DND-41 (cell line): ENCODE measurements around the gene ENTPD3.

Source experiments
- ATAC-seq: fragments of 200-7000 bp; cut with Tn5 transposase; 3 replicates; pipeline ENCODE4 v1.9.1; 2021; ENCODE audit warnings: low read depth; ENCODE audit not compliant: insufficient read depth
- DNase-seq: peaks from one replicate; pipeline ENCODE4 v3.0.0-alpha.2; 2020
- H2AFZ ChIP-seq: 2 replicates; pipeline ENCODE4 v1.6.0; 2012; ENCODE audit warnings: low read depth, low read length
- H3K27ac ChIP-seq: 2 replicates; pipeline ENCODE4 v1.5.1; 2012; ENCODE audit warnings: low read length, inconsistent platforms
- H3K27me3 ChIP-seq: fragments of 200-600 bp; sonication (generic); 2 replicates; pipeline ENCODE4 v1.6.0; 2012; ENCODE audit warnings: low read length, mild to moderate bottlenecking, inconsistent platforms; ENCODE audit not compliant: insufficient read depth, poor library complexity
- H3K36me3 ChIP-seq: 2 replicates; pipeline ENCODE4 v1.5.1; 2012; ENCODE audit warnings: low read length, inconsistent platforms; ENCODE audit not compliant: insufficient read depth
- H3K4me1 ChIP-seq: 2 replicates; pipeline ENCODE4 v1.5.1; 2012; ENCODE audit warnings: mild to moderate bottlenecking, low read length; ENCODE audit not compliant: insufficient read depth
- H3K4me2 ChIP-seq: 2 replicates; pipeline ENCODE4 v1.6.0; 2012; ENCODE audit warnings: mild to moderate bottlenecking, moderate library complexity, low read length, inconsistent platforms; ENCODE audit not compliant: insufficient read depth
- H3K4me3 ChIP-seq, 2 experiments: fragments of 200-600 bp in 1 of 2; shearing (Covaris generic) in 1 of 2; 2 replicates each; pipeline ENCODE4 v1.5.1; 2012 to 2016; ENCODE audit warnings: inconsistent platforms in 2 of 2, low read length in 2 of 2, mild to moderate bottlenecking in 2 of 2, low read depth in 1 of 2, moderate library complexity in 1 of 2
- H3K79me2 ChIP-seq: 2 replicates; pipeline ENCODE4 v1.6.0; 2012; ENCODE audit warnings: low read length, inconsistent platforms; ENCODE audit not compliant: insufficient read depth
- H3K9ac ChIP-seq: 2 replicates; pipeline ENCODE4 v1.6.0; 2012; ENCODE audit warnings: low read depth, mild to moderate bottlenecking, inconsistent platforms, low read length, moderate library complexity
- H3K9me3 ChIP-seq: 2 replicates; pipeline ENCODE4 v1.5.1; 2012; ENCODE audit warnings: low read length, moderate library complexity, mild to moderate bottlenecking, inconsistent platforms; ENCODE audit not compliant: insufficient read depth, severe bottlenecking
- H4K20me1 ChIP-seq: 2 replicates; pipeline ENCODE4 v1.6.0; 2012; ENCODE audit warnings: low read length; ENCODE audit not compliant: insufficient read depth
- EZH2 ChIP-seq: IDR thresholded peaks from 3 replicates; pipeline ENCODE4 v1.6.1; 2012; ENCODE audit warnings: borderline replicate concordance, low read depth, mild to moderate bottlenecking, moderate library complexity, low read length, inconsistent platforms; ENCODE audit not compliant: severe bottlenecking
- TF ChIP-seq, protein P1 (sequence below): IDR thresholded peaks from 2 replicates; pipeline ENCODE4 v1.5.1; 2012; ENCODE audit warnings: borderline replicate concordance, low read length, moderate library complexity, mild to moderate bottlenecking; ENCODE audit not compliant: poor library complexity, severe bottlenecking; ENCODE audit errors: extremely low read depth

Gene ENTPD3

DNA sequence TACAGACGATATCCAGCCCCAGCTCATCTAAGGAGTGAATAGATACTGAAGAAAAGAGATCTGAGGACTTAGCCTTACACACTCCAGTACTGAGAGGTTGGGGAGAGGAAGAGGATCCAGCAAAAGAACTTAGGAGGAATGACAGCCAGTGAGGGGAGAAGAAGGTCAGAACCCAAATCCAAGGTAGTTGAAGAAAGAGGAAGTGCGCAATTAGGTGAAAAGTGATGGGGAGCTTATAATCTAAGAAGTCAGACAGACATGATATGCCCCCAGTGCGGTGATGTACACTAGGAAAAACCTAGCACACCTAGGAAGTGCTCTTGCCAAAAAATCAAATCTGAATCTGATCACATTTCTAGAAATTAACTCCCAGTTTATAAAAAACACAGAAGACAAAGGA lies 20.6 kb downstream of the ENTPD3 start:
- H2AFZ ChIP-seq, result no peak overlapping the region
- H3K27ac ChIP-seq, result no peak overlapping the region
- no peak overlapping the region for H3K9ac ChIP-seq
- H3K4me2 ChIP-seq, result no peak overlapping the region
- no peaks in the 10 kb centered on the region for H3K9me3 ChIP-seq
- DNase-seq (no peak), ATAC-seq (no peak)
- no peaks in the 10 kb centered on the region for H3K79me2 ChIP-seq
- H3K4me3 ChIP-seq, result no peak overlapping the region
- TF ChIP-seq, protein P1, sequence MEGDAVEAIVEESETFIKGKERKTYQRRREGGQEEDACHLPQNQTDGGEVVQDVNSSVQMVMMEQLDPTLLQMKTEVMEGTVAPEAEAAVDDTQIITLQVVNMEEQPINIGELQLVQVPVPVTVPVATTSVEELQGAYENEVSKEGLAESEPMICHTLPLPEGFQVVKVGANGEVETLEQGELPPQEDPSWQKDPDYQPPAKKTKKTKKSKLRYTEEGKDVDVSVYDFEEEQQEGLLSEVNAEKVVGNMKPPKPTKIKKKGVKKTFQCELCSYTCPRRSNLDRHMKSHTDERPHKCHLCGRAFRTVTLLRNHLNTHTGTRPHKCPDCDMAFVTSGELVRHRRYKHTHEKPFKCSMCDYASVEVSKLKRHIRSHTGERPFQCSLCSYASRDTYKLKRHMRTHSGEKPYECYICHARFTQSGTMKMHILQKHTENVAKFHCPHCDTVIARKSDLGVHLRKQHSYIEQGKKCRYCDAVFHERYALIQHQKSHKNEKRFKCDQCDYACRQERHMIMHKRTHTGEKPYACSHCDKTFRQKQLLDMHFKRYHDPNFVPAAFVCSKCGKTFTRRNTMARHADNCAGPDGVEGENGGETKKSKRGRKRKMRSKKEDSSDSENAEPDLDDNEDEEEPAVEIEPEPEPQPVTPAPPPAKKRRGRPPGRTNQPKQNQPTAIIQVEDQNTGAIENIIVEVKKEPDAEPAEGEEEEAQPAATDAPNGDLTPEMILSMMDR, result no peak
- no peak for TF ChIP-seq EZH2
- peaks cover 3% of the 10 kb centered on the region for H3K27me3 ChIP-seq
- no peaks in the 10 kb centered on the region for H3K4me1 ChIP-seq
- H4K20me1 ChIP-seq, result no peaks in the 10 kb centered on the region
- H3K36me3 ChIP-seq, result no peaks in the 10 kb centered on the region

DNA sequence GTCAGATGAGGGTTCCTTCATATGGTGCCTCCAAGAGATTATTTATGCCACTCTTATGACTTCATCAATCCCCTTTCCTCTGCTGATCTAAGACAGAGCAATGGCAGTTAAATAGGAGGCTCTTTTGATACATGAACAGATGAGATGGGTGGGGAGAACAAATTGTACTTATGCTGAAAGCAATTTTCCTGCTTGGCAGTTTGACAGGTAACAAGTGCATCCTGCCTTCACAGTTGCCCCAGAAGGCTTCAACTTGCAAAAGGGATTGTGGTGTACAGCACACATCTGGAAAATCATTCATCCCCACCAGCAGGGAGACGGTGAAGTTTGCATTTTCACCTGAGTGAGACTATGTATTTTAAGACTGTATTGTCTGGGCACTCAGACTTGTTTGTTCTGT lies 27.3 kb downstream of the ENTPD3 start:
- no peak for DNase-seq
- Histone ChIP-seq H2AFZ (no peak overlapping the region), H3K4me1 (no peaks in the 10 kb centered on the region), H3K79me2 (no peaks in the 10 kb centered on the region), H3K9ac (no peak overlapping the region), H3K27me3 (peaks cover 3% of the 10 kb centered on the region), H3K4me2 (no peak overlapping the region), H3K36me3 (no peaks in the 10 kb centered on the region), H3K9me3 (no peaks in the 10 kb centered on the region), H3K27ac (no peak overlapping the region), H3K4me3 (no peak overlapping the region), H4K20me1 (no peaks in the 10 kb centered on the region)
- no peak for ATAC-seq
- TF ChIP-seq, protein P1, result no peak
- TF ChIP-seq EZH2, result no peak

DNA sequence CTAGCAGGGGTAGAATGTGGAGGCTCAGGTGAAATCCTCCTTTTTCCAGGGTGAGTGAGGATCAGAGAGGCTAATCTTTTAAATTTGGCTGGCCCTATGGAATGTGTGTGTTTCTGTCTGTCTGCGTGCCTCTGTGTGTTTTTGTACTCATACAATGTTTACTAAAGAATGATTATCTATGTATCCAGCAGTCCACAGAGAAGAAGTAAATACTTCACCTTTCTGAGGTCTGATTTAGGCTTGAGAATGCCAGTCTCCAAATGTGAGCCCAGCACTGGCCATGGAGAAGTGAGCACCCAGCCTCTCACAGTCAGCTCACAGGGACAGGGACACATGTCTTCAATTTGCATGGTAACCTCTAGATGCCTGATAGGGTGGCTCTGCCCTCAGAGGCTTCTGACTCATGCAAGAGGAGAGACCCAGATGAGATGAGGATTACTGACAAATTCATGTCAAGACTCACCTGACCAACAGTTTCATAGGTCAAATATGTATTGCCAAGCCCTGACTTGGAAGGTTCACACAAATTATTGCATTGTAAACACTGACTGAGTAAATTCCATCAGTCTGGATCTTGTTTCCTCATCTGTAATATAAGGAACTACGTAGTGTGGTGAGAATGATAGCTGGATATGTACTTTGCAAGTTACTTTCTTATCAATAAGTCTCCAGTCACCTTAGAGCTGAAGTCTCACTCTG lies 31.0 kb downstream of the ENTPD3 start:
- Histone ChIP-seq H3K4me2 (no peak overlapping the region), H3K9ac (no peak overlapping the region), H3K36me3 (no peaks in the 10 kb centered on the region), H3K79me2 (no peaks in the 10 kb centered on the region), H3K27me3 (no peaks in the 10 kb centered on the region), H3K4me1 (no peaks in the 10 kb centered on the region), H4K20me1 (no peaks in the 10 kb centered on the region), H3K4me3 (no peak overlapping the region), H3K9me3 (no peaks in the 10 kb centered on the region), H3K27ac (no peak overlapping the region), H2AFZ (no peak overlapping the region)
- no peak for DNase-seq
- ATAC-seq, result no peak
- TF ChIP-seq EZH2, result no peak
- TF ChIP-seq, protein P1, result no peak
